ENCODE data around the gene EFCAB6. TPM values are rescaled to one million over a fixed set of nuclear protein-coding genes. Genes with fewer than 3 reads are reported as not detected.

The EFCAB6 gene
- total and polyA plus RNA-seq, 2 donors (not counting 3 experiments of a cell fraction or from before 2014, with no cell fraction given): 0.07 to 0.31 TPM

DNA sequence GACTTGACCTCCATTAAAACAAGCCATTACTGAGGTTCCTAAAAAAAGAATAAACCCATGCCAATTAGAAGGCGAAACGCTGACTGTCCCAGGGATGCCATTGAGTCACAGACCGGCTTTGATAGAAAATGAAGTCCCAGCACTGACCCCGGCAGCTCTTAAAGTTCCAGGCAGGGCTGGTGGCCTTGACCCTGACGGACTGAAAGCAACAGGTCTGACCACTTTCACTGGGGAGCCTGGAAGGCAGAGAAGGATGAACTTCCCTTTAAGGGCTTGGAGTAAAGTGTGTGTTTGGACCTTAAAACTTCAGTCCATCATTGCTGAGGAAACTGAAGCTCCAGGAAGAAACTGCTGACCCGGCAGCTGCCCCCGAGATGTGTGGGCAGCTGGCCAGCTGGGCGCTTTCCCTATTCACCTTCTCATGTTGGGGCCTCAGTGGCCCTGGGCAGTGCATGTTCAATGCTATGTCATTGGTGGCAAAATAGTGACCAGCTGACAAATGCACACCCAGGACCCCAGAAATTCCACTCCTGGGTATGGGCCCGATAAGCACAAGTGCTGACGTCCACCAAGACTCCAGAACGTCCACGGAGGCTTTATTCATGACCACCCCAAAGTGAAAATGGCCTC is 18.9 kb upstream of the EFCAB6 start:
- BruUV-seq (replicated peaks): no TSS peak
- Histone ChIP-seq H3K9me3 (replicated peaks; ENCODE audit: control insufficient read depth, insufficient read depth, low read length) (no peaks in the 10 kb centered on the region), H3K4me1 (ENCODE audit: control insufficient read depth, extremely low read depth, insufficient read depth, low read length) (no peaks in the 10 kb centered on the region), H3K36me3 (ENCODE audit: control insufficient read depth in 2 of 2, extremely low read depth in 1 of 2, insufficient read depth in 2 of 2, low read length in 2 of 2) (no peaks in the 10 kb centered on the region), H4K20me1 (replicated peaks; ENCODE audit: control insufficient read depth, extremely low read depth, insufficient read depth, low read length) (no peaks in the 10 kb centered on the region), H3K27me3 (ENCODE audit: control insufficient read depth in 2 of 2, insufficient read depth in 2 of 2, low read length in 2 of 2) (no peaks in the 10 kb centered on the region), H3K9me1 (replicated peaks; ENCODE audit: control insufficient read depth, extremely low read depth, insufficient read depth, low read length) (no peaks in the 10 kb centered on the region), H3K4me3 (replicated peaks in 1 of 3; ENCODE audit: insufficient read depth in 1 of 3, low read depth in 1 of 3, low read length in 3 of 3) (no peak overlapping the region), H3K79me2 (ENCODE audit: control insufficient read depth, insufficient read depth, low read length) (no peaks in the 10 kb centered on the region), H3K4me2 (ENCODE audit: insufficient read depth, low read length) (no peak overlapping the region), H3K27ac (ENCODE audit: insufficient read depth, low read depth, low read length) (no peak overlapping the region), H3K9ac (replicated peaks; ENCODE audit: extremely low read depth, insufficient read depth, low read length) (no peak overlapping the region), H2AFZ (ENCODE audit: low read depth, low read length) (no peak overlapping the region)
- TF ChIP-seq MYC (IDR thresholded peaks at IDR 0.05; ENCODE audit: low read depth, low read length) (no peak), EZH2 (IDR thresholded peaks at IDR 0.05; ENCODE audit: borderline replicate concordance, low read depth, low read length, severe bottlenecking) (no peak)
- POLR2A ChIA-PET: interaction anchor here (0.6 kb wide), 1 partner anchor 16 kb away, joined by 5 read pairs; no protein-coding TSS in a partner anchor
- no peak for FAIRE-seq
- dilution Hi-C loops (cut with MboI; ENCODE audit: extremely low pct_ligation_motif_present, low sequenced_read_pairs): no loop called here
- intact Hi-C loops (cut with micrococcal nuclease): no loop called here
- CTCF ChIA-PET: no interaction called here
- DNase-seq (ENCODE audit: low read depth, low spot score): no peak

DNA sequence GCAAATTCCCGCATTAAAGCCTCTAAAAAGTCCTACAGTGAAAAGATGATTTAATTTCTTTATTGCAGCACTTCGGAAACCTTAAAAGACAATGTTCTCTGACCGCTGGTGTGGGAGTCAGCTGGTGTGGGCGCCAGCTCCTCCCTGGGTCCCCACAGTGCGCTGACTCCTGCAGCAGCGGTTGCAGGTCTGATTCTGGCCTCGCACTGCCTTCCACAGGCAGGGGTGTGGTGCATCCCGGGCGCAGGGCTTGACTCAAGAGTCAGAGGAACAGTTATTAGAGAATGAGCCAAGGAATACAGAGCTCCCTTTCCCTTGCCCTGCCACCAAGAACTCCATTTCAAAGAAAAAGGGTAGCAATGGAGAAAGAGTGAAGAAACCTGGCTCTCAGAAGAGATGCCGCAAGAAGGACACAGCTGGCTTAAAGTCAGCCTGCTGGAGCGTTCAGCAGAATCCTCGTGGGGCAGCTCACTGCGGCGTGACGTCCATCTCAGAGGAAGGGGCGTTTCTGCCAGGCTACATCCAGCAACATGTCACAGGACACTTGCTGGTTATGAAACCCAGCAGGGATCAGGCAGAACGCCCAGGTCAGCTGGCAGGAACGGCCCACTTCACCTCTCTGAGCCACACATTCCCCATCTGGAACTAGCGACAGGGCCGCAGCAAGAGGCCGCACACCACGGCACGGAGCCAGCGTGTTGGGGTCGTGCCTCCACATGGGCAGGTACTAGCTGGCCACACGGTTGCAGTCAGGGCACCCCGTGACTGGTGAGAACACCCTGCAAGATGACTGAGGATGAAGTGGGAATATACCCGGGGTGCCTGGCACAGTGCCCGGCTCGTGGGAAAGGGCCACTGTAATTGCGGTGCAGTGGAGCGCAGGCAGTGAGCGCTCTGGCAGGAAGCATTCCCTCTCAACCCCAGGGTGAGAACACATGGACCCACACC is 18.1 kb upstream of the EFCAB6 start:
- Histone ChIP-seq H3K27me3 (ENCODE audit: control insufficient read depth in 2 of 2, insufficient read depth in 2 of 2, low read length in 2 of 2) (no peaks in the 10 kb centered on the region), H3K27ac (ENCODE audit: insufficient read depth, low read depth, low read length) (no peak overlapping the region), H2AFZ (ENCODE audit: low read depth, low read length) (no peak overlapping the region), H3K4me2 (ENCODE audit: insufficient read depth, low read length) (no peak overlapping the region), H3K9ac (replicated peaks; ENCODE audit: extremely low read depth, insufficient read depth, low read length) (no peak overlapping the region), H3K9me3 (replicated peaks; ENCODE audit: control insufficient read depth, insufficient read depth, low read length) (no peaks in the 10 kb centered on the region), H4K20me1 (replicated peaks; ENCODE audit: control insufficient read depth, extremely low read depth, insufficient read depth, low read length) (no peaks in the 10 kb centered on the region), H3K79me2 (ENCODE audit: control insufficient read depth, insufficient read depth, low read length) (no peaks in the 10 kb centered on the region), H3K9me1 (replicated peaks; ENCODE audit: control insufficient read depth, extremely low read depth, insufficient read depth, low read length) (no peaks in the 10 kb centered on the region), H3K4me1 (ENCODE audit: control insufficient read depth, extremely low read depth, insufficient read depth, low read length) (no peaks in the 10 kb centered on the region), H3K36me3 (ENCODE audit: control insufficient read depth in 2 of 2, extremely low read depth in 1 of 2, insufficient read depth in 2 of 2, low read length in 2 of 2) (no peaks in the 10 kb centered on the region), H3K4me3 (replicated peaks in 1 of 3; ENCODE audit: insufficient read depth in 1 of 3, low read depth in 1 of 3, low read length in 3 of 3) (no peak overlapping the region)
- DNase-seq (ENCODE audit: low read depth, low spot score) (no peak), FAIRE-seq (no peak)
- intact Hi-C loops (cut with micrococcal nuclease): no loop called here
- TF ChIP-seq, protein P1, sequence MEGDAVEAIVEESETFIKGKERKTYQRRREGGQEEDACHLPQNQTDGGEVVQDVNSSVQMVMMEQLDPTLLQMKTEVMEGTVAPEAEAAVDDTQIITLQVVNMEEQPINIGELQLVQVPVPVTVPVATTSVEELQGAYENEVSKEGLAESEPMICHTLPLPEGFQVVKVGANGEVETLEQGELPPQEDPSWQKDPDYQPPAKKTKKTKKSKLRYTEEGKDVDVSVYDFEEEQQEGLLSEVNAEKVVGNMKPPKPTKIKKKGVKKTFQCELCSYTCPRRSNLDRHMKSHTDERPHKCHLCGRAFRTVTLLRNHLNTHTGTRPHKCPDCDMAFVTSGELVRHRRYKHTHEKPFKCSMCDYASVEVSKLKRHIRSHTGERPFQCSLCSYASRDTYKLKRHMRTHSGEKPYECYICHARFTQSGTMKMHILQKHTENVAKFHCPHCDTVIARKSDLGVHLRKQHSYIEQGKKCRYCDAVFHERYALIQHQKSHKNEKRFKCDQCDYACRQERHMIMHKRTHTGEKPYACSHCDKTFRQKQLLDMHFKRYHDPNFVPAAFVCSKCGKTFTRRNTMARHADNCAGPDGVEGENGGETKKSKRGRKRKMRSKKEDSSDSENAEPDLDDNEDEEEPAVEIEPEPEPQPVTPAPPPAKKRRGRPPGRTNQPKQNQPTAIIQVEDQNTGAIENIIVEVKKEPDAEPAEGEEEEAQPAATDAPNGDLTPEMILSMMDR (IDR thresholded peaks at IDR 0.05; ENCODE audit: extremely low read depth in 1 of 2, insufficient read depth in 1 of 2, low read depth in 1 of 2, low read length in 2 of 2): no peak
- TF ChIP-seq POLR2A (IDR thresholded peaks at IDR 0.05; ENCODE audit: low read depth, low read length): no peak
- TF ChIP-seq, protein P2, sequence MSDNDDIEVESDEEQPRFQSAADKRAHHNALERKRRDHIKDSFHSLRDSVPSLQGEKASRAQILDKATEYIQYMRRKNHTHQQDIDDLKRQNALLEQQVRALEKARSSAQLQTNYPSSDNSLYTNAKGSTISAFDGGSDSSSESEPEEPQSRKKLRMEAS (IDR thresholded peaks at IDR 0.05; ENCODE audit: insufficient read depth, insufficient read length): no peak
- no peak for TF ChIP-seq FOS (IDR thresholded peaks at IDR 0.05; ENCODE audit: borderline replicate concordance, insufficient read depth, low read length)
- no peak for TF ChIP-seq JUN (IDR thresholded peaks at IDR 0.05; ENCODE audit: borderline replicate concordance, insufficient read depth, insufficient read length, low read depth)
- no peak for TF ChIP-seq MYC (IDR thresholded peaks at IDR 0.05; ENCODE audit: low read depth, low read length)
- no peak for TF ChIP-seq EZH2 (IDR thresholded peaks at IDR 0.05; ENCODE audit: borderline replicate concordance, low read depth, low read length, severe bottlenecking)
- no peak for TF ChIP-seq GATA2 (IDR thresholded peaks at IDR 0.05; ENCODE audit: insufficient read depth, insufficient read length, low read depth, low read length)
- TF ChIP-seq POLR2AphosphoS5 (IDR thresholded peaks at IDR 0.05; ENCODE audit: insufficient read depth, low read depth, low read length): no peak
- ChIA-PET POLR2A (no interaction called here), CTCF (no interaction called here)
- dilution Hi-C loops (cut with MboI; ENCODE audit: extremely low pct_ligation_motif_present, low sequenced_read_pairs): no loop called here
- BruUV-seq (replicated peaks): no TSS peak

Data from endothelial cell of umbilical vein (primary cell).